ENCODE data around the gene TNS1.

GRCh38 chr2:217755027-217755745 is 247.6 kb downstream of the TNS1 start:
- TF ChIP-seq, protein P1, sequence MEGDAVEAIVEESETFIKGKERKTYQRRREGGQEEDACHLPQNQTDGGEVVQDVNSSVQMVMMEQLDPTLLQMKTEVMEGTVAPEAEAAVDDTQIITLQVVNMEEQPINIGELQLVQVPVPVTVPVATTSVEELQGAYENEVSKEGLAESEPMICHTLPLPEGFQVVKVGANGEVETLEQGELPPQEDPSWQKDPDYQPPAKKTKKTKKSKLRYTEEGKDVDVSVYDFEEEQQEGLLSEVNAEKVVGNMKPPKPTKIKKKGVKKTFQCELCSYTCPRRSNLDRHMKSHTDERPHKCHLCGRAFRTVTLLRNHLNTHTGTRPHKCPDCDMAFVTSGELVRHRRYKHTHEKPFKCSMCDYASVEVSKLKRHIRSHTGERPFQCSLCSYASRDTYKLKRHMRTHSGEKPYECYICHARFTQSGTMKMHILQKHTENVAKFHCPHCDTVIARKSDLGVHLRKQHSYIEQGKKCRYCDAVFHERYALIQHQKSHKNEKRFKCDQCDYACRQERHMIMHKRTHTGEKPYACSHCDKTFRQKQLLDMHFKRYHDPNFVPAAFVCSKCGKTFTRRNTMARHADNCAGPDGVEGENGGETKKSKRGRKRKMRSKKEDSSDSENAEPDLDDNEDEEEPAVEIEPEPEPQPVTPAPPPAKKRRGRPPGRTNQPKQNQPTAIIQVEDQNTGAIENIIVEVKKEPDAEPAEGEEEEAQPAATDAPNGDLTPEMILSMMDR (IDR thresholded peaks at IDR 0.05) = no peak
- no peak for TF ChIP-seq POLR2A (IDR thresholded peaks at IDR 0.05)

All from thyroid gland (tissue), 4 donors.